ENCODE data around the gene KCNH1. TPM values are rescaled to one million over a fixed set of nuclear protein-coding genes. Genes with fewer than 3 reads are reported as not detected.

Gene KCNH1
- total and polyA plus RNA-seq, 2 of the 4 experiments (the other 2 are of a cell fraction): 0.27 to 0.54 TPM

DNA sequence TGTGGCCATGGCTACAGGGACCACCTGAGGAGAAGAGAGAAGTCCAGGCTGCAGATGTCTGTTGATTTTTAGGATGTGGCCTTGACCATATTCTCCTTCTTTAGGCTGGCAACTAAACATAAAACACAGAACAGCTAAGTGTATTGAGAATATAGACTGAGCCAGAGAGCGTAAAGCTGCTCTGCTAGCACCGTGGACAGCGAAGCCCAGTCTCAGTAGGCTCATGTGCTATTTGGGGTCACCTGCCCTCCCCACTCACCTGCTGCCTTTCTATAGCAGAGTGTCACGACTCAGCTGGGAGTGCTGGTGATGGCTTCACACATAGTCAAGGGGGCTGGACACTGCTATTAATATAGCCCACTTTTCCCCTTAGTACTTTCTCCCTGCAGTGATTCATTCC lies 278.5 kb downstream of the KCNH1 start:
- no peak overlapping the region for H2BK15ac ChIP-seq (ENCODE audit: low read depth, low read length)
- H3K4me3 ChIP-seq (ENCODE audit: insufficient read depth, low read depth, low read length): no peak overlapping the region
- dilution Hi-C loops (cut with HindIII; ENCODE audit: low sequenced_read_pairs, unreplicated experiment) (no loop called here), in situ Hi-C loops (cut with MboI; ENCODE audit: low sequenced_read_pairs) (no loop called here), intact Hi-C loops (cut with micrococcal nuclease) (no loop called here)
- no peaks in the 10 kb centered on the region for H3K36me3 ChIP-seq (ENCODE audit: control insufficient read depth, insufficient read depth, low read length)
- no peak overlapping the region for H3K18ac ChIP-seq (ENCODE audit: low read depth, low read length)
- ChIA-PET CTCF (no interaction called here), POLR2A (ENCODE audit: unreplicated experiment) (no interaction called here)
- no peak overlapping the region for H4K5ac ChIP-seq (ENCODE audit: low read depth, low read length)
- no peak overlapping the region for H2AK9ac ChIP-seq (replicated peaks; ENCODE audit: low read depth, low read length, poor library complexity)
- 30% methylated on average over 2 of the region's 4 CpGs; no CpG with 5 or more reads in 1 of the 2 experiments for WGBS, 2 experiments (ENCODE audit: extremely low coverage in 2 of 2, insufficient read length in 1 of 2)
- H2AFZ ChIP-seq (replicated peaks; ENCODE audit: low read length, poor library complexity): no peak overlapping the region
- TF ChIP-seq BHLHE40 (IDR thresholded peaks at IDR 0.05; ENCODE audit: low read depth, low read length): no peak
- TF ChIP-seq POLR2A (IDR thresholded peaks at IDR 0.05; ENCODE audit: low read depth, low read length): no peak
- TF ChIP-seq CHD1 (IDR thresholded peaks at IDR 0.05; ENCODE audit: low read depth, low read length): no peak
- peaks cover 2% of the 10 kb centered on the region; the same call in 1 of the 2 replicates for H3K9me3 ChIP-seq (ENCODE audit: control insufficient read depth, insufficient read depth, low read length)
- no peak overlapping the region for H2AK5ac ChIP-seq (ENCODE audit: low read depth, low read length)
- no peaks in the 10 kb centered on the region for H3K9me1 ChIP-seq (ENCODE audit: insufficient read depth, low read length)
- no peak overlapping the region for H4K8ac ChIP-seq (ENCODE audit: low read depth in 2 of 2, low read length in 2 of 2)
- no peak overlapping the region for H3K4ac ChIP-seq (ENCODE audit: low read depth, low read length)
- H4K20me1 ChIP-seq (ENCODE audit: insufficient read depth, low read length): no peaks in the 10 kb centered on the region
- no peaks in the 10 kb centered on the region for H3K79me1 ChIP-seq (ENCODE audit: low read depth in 1 of 2, low read length in 2 of 2)
- BruUV-seq (replicated peaks): no TSS peak
- H3K23ac ChIP-seq (ENCODE audit: low read depth, low read length): no peak overlapping the region
- no peak overlapping the region for H2BK5ac ChIP-seq (ENCODE audit: low read depth, low read length, poor library complexity, severe bottlenecking)
- H2BK120ac ChIP-seq (ENCODE audit: low read depth, low read length): no peak overlapping the region
- H3K4me1 ChIP-seq (ENCODE audit: control insufficient read depth, insufficient read depth, low read length): no peaks in the 10 kb centered on the region
- no peak overlapping the region for H3K56ac ChIP-seq (ENCODE audit: extremely low read depth, insufficient read depth, low read length)
- DNase-seq (no peak), ATAC-seq (ENCODE audit: low read depth) (no peak)
- H3K27me3 ChIP-seq (ENCODE audit: control insufficient read depth, insufficient read depth, low read length): no peaks in the 10 kb centered on the region
- no peak overlapping the region for H4K91ac ChIP-seq (ENCODE audit: insufficient read depth, low read depth, low read length)
- no peak overlapping the region for H3K4me2 ChIP-seq (ENCODE audit: low read depth, low read length)
- H3K27ac ChIP-seq (ENCODE audit: insufficient read depth, low read length): no peak overlapping the region
- H3K9ac ChIP-seq (ENCODE audit: low read depth, low read length): no peak overlapping the region
- H3K14ac ChIP-seq (replicated peaks; ENCODE audit: low read depth, low read length): no peak overlapping the region
- no peak overlapping the region for H2BK20ac ChIP-seq (ENCODE audit: low read depth, low read length)
